ENCODE measurements around the gene MYO7B.

GRCh38 chr2:127565261-127566138 is 30.0 kb downstream of the MYO7B start:
- TF ChIP-seq, protein P1, sequence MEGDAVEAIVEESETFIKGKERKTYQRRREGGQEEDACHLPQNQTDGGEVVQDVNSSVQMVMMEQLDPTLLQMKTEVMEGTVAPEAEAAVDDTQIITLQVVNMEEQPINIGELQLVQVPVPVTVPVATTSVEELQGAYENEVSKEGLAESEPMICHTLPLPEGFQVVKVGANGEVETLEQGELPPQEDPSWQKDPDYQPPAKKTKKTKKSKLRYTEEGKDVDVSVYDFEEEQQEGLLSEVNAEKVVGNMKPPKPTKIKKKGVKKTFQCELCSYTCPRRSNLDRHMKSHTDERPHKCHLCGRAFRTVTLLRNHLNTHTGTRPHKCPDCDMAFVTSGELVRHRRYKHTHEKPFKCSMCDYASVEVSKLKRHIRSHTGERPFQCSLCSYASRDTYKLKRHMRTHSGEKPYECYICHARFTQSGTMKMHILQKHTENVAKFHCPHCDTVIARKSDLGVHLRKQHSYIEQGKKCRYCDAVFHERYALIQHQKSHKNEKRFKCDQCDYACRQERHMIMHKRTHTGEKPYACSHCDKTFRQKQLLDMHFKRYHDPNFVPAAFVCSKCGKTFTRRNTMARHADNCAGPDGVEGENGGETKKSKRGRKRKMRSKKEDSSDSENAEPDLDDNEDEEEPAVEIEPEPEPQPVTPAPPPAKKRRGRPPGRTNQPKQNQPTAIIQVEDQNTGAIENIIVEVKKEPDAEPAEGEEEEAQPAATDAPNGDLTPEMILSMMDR (IDR thresholded peaks at IDR 0.05): no peak
- TF ChIP-seq POLR2A (IDR thresholded peaks at IDR 0.05): no peak

All from lower leg skin (tissue), 3 donors.